ENCODE data around the gene NDUFB2. TPM values are rescaled to one million over a fixed set of nuclear protein-coding genes. Genes with fewer than 3 reads are reported as not detected.

The NDUFB2 gene
- total and polyA plus RNA-seq, 2 of the 13 experiments (the other 11 are each of a cell fraction or from before 2014, with no cell fraction given): 206 to 221 TPM

GRCh38 chr7:140704205-140704604 is 7.7 kb downstream of the NDUFB2 start:
- ChIA-PET POLR2A (no interaction called here), CTCF (ENCODE audit: low intra/inter-chr PET ratio, low total read pairs) (no interaction called here)
- Histone ChIP-seq H3K79me2 (ENCODE audit: insufficient read depth, low read length) (peaks cover 23% of the 10 kb centered on the region), H3K4me2 (ENCODE audit: low read depth, low read length) (no peak overlapping the region), H3K4me1 (ENCODE audit: insufficient read depth, low read length) (peaks cover 6% of the 10 kb centered on the region), H3K27me3 (ENCODE audit: control insufficient read depth in 1 of 2, insufficient read depth in 2 of 2, low read length in 2 of 2) (no peaks in the 10 kb centered on the region), H2AFZ (ENCODE audit: low read length) (no peak overlapping the region), H4K20me1 (ENCODE audit: insufficient read depth, low read length) (0 out of 2 replicates have a peak, but pooled peaks cover 4% of the 10 kb centered on the region), H3K4me3 (replicated peaks in 1 of 3; ENCODE audit: insufficient read depth in 1 of 3, low read depth in 2 of 3, low read length in 3 of 3) (no peak overlapping the region), H3K27ac (ENCODE audit: extremely low read length, insufficient read depth, low read length) (no peak overlapping the region), H3K9me3 (ENCODE audit: low read length) (no peaks in the 10 kb centered on the region), H3K36me3 (replicated peaks in 1 of 2; ENCODE audit: control insufficient read depth in 1 of 2, insufficient read depth in 2 of 2, low read length in 2 of 2) (peaks cover 4 to 27% of the 10 kb centered on the region in 2 experiments; a peak in 4 of 5 replicates), H3K9ac (ENCODE audit: insufficient read depth, low read depth, low read length) (no peak overlapping the region)
- no TSS peak for BruUV-seq (replicated peaks)
- WGBS (ENCODE audit: low lambda C conversion rate): 93% methylated on average over 2 of the region's 2 CpGs
- FAIRE-seq (no peak), DNase-seq (ENCODE audit: low spot score) (no peak), ATAC-seq (no peak)
- TF ChIP-seq ZNF577 (CRISPR knock-in tag; IDR thresholded peaks at IDR 0.05; ENCODE audit: borderline replicate concordance, low read depth) (no peak), ETS1 (CRISPR knock-in tag; IDR thresholded peaks at IDR 0.05) (no peak), ZBTB25 (CRISPR knock-in tag; IDR thresholded peaks at IDR 0.05) (no peak), ZKSCAN1 (IDR thresholded peaks at IDR 0.05; ENCODE audit: low read length) (no peak), IKZF4 (CRISPR knock-in tag; IDR thresholded peaks at IDR 0.05; ENCODE audit: borderline replicate concordance, low read depth, not compliant biosample characterization) (no peak), KDM3A (CRISPR knock-in tag; IDR thresholded peaks at IDR 0.05; ENCODE audit: low read depth) (no peak), MYNN (CRISPR knock-in tag; IDR thresholded peaks at IDR 0.05; ENCODE audit: low read depth) (no peak), FLYWCH1 (CRISPR knock-in tag; IDR thresholded peaks at IDR 0.05) (no peak)
- in situ Hi-C loops (cut with HindIII; ENCODE audit: extremely low pct_ligation_motif_present, low pct_unique_long_range_greater_than_20kb): no loop called here
- intact Hi-C loops (cut with micrococcal nuclease; ENCODE audit: unreplicated experiment): no loop called here
